NCI-H446 (cell line): Measurements from ENCODE around the gene RMI2.
"Not testable (repeated sequence)": the region's sequence is repeated elsewhere in the genome, so short reads cannot be mapped to it uniquely, and the experiment has no call there.

Experiments used
- DNase-seq, 2 experiments: peaks; one replicate each; lab custom pipeline; 2025; lab: John Stamatoyannopoulos, UW

Gene RMI2

DNA sequence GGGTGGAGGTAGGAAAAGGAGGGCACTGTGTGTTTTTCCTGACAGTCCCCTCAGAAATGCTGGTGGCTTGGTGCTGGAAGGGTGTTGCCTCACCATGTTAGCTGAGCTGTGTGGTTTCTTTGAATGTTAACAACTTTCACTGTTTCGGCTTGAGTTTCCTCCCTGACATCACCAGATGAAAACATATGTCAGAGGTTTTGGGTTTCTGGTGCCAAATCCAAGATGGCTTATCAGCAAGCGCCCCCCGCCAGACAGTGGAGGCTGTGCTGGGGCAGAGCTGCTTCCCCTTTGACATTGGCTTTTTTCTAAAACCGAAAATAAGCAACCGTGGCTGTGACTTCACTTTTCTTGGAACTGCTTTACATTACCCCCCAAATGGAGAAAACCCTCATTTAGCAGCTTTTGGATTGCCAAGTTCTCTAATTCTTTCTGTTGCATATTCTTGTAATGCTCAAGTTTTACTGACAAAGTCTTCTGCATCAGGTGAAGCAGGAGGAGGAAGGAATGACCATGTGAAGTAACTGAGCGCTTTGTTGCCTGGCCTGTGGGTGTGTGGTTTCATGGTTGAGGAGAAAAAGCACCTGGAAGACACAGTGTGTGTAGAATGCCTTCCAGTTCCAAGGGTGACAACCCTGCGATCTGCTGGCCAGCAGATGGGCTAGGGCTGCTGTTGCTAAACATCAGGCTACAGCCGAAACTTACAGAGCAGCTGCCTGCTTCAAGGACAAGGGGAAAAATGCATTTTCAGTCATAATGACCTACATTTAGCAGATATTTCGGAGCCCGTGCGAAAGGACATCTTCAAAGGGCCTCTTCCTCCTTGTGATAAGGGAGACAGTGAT, 9.7 kb downstream of the RMI2 start:
- DNase-seq: no peak

DNA sequence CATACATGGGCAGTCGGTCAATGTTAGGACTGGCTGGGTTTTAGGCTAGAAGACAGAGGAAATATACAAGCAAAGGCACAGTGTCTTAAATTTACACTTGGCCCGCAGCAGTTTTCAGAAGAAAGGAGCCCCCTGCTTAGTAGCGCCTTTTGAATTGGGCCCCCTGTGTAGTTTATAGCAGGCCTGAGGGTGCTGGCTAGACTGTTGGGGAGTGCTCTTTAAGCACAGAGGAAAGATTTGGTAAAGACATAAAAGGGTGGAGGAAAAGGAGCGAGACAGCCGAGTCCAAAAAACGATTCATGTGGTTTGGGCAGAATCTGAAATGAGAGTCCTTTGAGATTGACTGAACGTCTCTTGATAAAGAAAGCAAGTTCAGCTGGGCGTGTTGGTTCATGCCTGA, 10.6 kb downstream of the RMI2 start:
- DNase-seq: no peak

DNA sequence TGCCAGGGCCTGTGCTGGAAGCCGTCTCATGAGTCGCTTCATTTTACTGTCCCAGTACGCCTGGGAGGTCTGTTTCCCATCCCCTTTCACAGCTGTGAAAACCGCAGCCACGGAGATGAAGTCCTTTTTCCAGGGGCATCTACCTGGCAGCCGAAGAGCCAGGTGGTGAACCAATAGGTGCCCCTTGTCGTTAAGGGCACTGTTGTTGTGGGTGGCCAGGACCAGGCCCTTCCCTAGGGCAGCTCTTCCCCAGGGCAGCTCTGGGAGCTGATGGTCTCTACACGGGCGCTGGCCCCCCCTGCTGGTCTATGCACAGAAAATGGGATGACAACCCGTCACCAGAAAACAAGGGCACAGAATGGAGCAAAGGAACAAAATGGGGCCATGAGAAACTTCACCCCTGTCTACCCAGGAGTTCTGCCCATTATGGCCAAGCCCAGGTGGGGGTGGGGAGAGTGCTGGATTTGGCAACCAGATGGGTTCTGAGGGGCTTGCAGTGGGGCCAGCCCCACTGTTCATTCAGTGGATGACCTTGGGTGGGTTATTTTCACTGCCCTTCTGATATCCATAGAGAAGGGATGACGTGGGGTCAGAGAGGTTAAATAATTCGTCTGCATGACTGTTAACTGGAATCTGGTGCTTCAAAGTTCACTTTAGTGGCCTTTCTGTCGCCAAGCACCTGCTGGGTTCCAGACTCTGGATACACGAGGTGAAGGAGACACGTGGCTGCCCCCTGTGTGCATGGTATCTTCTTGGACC, 11.5 kb downstream of the RMI2 start:
- peak in 1 of 2 experiments; percentile 48 for DNase-seq

DNA sequence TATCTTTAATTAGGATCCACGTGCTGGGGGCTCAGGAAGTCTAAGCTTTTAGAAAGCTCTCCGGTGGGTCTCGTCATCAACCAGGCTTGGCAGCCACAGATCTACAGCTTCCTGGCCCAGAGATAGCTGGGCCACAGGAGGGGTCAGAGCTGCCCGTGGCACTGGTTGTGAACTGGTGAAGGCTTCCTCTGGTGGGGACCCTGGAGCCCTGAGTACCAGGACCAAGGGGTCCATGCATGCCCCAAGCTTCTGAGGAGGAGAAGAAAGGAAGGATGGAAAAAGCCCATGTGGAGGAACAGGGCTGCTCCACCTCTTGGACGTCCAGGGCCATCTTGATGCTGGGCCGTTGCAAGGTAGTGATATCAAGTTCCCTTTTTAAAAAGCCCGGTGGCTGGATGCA, 13.3 kb downstream of the RMI2 start:
- no peak for DNase-seq

DNA sequence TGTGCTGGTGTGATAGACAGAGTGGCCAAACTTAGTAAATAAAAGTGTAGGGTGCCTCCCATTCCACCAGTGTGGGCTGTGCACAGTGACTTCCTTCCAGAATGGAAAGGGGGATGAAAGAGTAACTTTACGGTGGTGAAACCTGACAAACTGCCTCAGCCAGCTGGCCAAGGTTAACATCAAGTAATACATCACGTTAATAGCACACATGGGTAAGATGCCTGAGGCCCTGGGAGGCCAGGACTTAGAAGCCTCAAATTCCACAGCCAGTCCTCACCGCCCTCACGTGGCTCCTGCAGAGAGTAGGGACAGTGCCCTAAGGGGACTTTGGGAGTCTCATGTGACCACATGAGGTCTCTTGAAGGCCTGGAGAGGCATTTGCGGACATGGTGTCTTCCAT, 14.1 kb downstream of the RMI2 start:
- no peak for DNase-seq

GRCh38 chr16:11360641-11361373, 15.5 kb downstream of the RMI2 start:
- no peak for DNase-seq

DNA sequence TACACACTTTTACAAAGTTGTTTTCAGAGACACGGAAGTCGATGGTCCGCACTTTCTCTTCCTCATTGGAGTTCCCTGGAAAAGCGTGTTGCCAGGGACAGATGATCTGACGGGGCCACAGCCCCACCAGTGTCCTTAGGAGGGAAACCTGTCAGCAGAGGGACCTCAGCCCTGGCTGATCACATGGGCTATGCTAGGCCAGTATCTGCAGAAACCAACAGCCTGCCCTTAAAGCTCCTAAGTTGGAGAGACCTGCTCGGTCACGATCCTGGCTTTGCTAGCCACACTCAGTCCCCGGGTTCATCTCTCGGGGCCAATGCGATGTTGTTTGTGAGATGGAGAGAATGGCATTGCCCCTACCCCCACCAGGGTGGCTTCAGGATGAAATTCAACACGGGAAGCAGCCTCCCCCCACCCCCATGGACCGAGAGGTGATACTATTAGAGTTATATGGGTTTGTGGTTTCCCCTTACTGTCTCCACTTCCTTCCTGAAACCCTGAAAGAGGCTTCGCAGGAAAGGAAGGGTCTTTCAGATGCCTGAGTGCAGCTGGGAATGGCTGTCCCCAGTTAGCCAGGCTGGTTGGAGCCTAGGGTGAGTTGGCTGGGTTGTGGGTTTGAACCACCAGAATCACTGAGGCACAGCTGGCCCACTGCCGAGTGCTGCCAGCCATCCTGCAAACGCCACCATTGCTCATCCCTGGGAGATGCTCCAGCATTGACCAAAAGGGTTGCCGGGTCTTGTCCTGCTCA, 16.6 kb downstream of the RMI2 start:
- DNase-seq: no peak

DNA sequence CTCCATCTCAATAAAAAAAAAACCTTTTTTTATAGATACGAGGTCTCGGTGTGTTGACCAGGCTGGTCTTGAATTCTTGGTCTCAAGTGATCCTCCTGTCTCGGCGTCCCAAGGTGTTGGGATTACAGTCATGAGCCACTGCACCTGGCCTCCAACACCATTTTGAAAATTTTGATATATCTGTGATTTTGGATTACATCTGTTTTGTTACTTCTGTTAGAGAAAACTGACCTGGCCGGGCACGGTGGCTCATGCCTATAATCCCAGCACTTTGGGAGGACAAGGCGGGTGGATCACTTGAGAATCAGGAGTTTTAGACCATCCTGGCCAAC, 18.6 kb downstream of the RMI2 start:
- no peak for DNase-seq

GRCh38 chr16:11367483-11367906, 22.2 kb downstream of the RMI2 start:
- no peak for DNase-seq

DNA sequence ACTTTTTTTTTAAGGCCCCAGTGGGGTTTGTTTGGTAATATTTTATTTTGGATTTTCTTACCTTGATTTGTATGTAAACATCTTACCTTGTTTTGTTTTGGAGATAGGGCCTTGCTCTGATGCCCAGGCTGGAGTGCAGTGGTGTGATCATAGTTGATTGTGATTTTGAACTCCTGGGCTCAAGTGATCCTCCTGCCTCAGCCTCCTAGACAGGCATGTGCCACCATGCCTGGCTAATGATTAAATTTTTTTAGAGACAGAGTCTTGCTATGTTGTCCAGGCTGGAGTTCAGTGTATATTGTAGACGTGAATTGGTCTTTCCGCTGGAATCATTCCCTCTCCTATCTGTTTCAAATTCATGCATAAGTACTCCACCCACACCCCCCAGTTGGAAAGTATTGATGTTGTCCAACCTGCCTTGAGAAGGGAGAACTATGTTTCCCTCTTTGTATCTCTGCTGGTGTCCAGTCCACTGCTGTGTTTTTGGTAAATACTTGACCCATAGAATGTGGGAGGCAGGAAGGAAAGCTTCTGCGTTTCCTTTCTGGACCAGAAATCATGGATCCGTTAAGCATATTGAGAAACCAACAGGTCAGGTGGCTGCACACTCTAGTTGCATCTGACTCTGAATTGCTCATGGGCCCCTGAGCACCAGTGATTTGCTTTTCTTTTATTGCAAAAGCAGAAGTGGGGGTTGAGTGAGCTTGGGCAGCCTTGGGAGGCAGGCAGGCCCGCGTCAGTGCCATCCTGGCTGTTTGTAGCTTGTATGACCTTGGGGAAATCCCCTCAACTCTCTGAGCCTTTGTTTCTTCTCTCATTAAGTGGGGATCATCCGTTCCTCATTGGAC, 25.0 kb downstream of the RMI2 start:
- DNase-seq: no peak

GRCh38 chr16:11370932-11371279, 25.6 kb downstream of the RMI2 start:
- DNase-seq: not testable (repeated sequence)

- no peak for DNase-seq
Observed at GRCh38 chr16:11372073-11372828, 27.0 kb downstream of the RMI2 start.

- DNase-seq: no peak
Observed at GRCh38 chr16:11372829-11373306, 27.6 kb downstream of the RMI2 start.

DNA sequence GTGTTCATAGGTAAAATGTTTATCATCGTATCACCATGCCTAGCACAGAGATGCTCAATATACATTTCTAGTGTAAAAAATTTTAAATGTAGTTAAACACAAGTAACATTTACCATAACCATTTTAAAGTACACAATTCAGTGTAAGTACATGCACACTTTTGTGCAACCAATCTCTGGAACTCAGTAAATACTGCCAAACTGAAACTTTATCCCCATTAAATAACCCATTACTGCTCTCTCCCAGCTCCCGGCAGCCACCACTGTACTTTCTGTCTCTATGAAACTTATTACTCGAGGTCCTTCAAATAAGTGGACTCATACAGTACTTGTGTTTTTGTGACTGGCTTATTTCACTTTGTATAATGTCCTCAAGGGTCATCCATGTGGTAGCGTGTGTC, 29.0 kb downstream of the RMI2 start:
- no peak for DNase-seq

GRCh38 chr16:11377154-11377553, 31.9 kb downstream of the RMI2 start:
- DNase-seq: no peak

DNA sequence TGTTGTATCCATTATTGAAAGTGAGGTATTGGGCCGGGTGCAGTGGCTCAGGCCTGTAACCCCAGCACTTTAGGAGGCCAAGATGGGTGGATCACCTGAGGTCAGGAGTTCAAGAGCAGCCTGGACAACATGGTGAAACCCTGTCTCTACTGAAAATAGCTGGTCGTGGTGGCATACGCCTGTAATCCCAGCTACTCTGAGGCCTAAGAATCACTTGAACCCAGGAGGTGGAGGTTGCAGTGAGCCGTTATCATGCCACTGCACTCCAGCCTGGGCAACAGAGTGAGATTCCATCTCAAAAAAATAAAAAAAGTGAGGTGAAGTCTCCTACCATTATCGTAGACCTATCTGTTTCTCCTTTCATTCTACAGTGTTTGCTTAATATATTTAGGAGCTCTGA, 33.7 kb downstream of the RMI2 start:
- not testable (repeated sequence) for DNase-seq

DNA sequence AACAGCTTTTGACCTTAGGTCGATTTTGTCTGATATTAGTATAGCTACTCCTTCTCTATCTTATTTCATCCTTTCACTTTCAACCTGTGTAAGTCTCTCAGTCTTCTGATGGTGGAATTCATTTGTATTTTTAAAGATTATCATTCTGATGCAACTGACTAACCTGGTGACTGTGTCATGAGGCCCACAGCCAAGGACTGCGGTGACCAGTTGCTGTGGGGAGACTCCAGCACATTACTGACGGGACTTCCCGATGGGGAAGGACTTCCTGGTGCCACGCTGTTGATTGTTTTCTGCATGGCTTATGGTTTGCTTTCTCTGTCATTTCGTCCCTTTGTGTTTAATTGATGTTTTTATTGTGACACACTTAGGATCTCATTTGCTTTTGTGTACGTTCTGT, 34.2 kb downstream of the RMI2 start:
- no peak for DNase-seq

GRCh38 chr16:11380836-11381235, 35.6 kb downstream of the RMI2 start:
- no peak for DNase-seq

DNA sequence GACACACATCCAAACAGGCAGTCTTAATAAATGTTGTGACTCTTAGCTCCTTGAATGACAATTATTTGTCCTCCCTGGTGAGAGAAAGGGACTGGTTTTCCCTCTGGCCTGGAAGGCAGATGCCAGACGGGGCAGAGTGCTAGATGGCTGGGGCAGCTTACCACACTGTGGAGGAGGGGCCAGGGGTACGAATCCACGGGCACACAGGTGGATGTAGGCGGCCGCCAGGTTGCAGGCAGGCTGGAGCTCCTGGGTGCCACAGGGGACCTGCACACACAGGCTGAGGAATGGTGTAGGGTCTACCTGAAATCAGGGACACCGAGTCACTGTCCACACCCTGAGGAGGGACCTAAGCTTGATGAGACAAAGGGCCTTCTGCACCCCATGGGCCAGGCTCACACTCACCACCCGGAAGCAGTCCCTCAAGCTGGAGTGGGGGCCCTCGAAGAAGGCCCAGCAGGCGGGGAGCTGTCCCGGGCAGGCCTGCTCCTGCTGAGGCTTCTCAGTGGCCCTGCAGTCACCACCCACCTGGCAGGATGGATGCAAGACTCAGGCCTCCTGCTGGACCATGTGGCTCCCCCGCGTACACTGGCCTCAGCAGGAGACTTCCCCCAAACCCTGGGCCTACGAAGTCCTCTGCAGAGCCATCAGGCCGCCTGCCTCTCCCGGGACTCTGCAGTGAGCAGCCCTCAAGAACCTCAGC, 38.4 kb downstream of the RMI2 start:
- no peak for DNase-seq
